Glomerular endothelial cell (primary cell): Measurements from ENCODE around the gene SLC4A3. TPM values are rescaled to one million over a fixed set of nuclear protein-coding genes. Genes with fewer than 3 reads are reported as not detected.

ENCODE experiments used
- DNase-seq: peaks from one replicate; pipeline ENCODE4 v3.0.0-alpha.2; 2011; ENCODE audit warnings: low read depth, low spot score; ENCODE audit errors: extremely low read depth
- total RNA-seq: library from RNA; depleted of rRNA; stranded (reverse); fragments of >200 nt; gene quantifications from 2 replicates; pipeline ENCODE4 v1.2.3, GENCODE V29; 2015

Gene SLC4A3
- total RNA-seq, 1 donor from 2014 or later = 2.0 TPM

DNA sequence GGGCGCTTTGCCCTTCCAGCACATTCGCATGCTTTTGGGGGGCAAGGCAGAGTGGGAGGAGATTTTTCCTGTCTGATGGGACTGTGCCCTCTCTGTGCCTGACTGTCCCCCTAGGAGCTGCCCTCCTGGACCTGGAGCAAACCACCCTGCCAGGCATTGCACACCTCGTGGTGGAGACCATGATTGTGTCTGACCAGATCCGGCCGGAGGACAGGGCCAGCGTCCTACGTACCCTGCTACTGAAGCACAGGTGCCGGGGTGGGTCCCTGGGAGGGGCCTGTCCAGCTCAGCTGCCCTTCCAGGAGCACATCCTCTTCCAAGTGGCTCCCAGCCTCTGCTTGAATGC lies 5.3 kb downstream of the SLC4A3 start:
- no peak for DNase-seq

DNA sequence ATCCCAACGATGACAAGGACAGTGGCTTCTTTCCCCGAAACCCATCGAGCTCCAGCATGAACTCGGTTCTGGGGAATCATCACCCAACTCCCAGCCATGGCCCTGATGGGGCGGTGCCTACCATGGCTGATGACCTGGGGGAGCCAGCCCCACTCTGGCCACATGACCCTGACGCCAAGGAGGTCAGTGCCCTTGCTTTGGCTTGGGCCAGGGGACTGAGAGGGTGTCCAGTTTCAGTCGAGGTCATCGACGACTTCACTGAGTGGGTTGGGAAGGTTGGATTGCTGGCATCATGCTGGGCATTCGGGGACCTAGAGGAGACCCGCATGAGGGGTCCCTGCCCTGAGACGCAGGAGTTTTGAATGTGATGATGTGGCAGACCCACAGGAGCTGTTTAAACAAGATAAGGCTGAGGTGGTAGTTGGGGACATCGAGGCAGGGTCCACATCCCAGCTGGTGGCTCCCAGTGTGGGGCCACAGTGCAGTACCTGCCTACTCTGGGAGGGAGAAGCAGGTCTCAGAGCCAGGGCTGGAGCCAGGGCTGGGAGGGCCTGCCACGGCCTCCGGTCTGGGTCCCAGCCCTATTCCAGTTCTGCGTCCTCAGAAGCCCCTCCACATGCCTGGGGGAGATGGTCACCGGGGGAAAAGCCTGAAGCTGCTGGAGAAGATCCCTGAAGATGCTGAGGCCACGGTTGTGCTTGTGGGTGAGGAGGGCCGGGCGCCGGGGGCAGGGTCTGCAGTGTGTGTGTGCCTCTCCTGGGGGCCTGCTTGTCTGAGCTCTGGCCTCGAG lies 6.0 kb downstream of the SLC4A3 start:
- DNase-seq = no peak

DNA sequence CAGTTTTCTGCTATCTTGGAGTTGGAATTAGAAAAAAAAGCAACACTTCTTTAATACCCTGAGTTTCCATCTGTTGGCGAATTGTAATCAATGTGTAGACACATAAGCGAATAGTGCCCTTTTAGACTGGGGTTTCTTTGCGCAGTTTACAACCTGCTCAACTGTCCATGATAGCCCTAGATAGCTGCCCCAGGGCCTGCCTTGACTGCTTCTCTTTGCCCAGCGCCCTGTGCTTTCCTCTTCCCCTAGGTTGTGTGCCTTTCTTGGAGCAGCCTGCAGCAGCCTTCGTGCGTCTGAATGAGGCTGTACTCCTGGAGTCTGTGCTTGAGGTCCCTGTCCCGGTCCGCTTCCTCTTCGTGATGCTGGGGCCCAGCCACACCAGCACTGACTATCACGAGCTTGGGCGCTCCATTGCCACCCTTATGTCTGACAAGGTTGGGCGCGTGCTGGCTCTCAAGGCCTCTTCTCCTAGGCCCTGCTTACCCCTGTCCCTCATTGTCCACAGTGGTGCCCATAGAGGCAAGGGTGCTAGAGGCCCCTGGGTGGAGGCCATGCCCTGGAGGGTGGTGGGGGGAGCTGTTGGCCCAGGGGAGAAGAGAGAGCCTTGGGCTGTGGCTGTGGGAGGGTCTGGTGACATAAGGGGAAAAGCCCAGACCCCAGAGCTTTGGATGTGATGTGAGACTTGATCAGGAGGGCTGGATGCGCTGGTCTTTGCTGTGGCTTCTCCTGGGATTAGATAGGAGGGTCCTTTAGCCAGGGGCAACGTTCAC lies 6.9 kb downstream of the SLC4A3 start:
- DNase-seq = no peak

DNA sequence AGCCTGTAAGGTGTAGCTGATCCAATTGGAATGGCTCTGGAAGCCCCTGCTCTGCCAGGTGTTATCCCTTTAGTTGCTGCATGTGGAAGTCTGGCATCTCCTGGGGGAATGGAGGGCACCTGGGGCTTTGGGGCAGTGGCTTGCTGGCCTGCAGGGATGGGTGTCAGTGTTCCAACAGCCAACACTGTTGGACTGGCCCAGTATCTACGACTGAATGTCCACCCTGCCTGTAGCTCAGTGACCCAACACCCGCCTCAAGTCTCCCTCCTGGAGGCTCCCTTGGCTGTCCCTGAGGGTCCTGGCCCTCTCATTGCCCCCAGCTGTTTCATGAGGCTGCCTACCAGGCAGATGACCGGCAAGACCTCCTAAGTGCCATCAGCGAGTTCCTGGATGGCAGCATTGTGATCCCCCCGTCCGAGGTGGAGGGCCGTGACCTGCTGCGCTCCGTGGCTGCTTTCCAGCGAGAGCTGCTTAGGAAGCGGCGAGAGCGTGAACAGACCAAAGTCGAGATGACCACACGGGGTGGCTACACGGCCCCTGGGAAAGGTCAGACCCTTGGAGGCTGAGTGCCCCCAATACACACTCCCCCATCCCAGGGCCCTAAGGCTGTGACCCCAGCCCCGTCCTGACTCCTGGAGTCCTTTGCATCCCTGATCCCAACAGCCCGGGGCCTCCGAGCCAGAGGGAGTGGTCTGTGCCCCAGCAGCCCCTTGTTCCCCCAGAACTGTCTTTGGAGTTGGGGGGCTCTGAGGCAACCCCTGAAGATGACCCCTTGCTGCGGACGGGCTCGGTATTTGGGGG lies 7.7 kb downstream of the SLC4A3 start:
- no peak for DNase-seq

DNA sequence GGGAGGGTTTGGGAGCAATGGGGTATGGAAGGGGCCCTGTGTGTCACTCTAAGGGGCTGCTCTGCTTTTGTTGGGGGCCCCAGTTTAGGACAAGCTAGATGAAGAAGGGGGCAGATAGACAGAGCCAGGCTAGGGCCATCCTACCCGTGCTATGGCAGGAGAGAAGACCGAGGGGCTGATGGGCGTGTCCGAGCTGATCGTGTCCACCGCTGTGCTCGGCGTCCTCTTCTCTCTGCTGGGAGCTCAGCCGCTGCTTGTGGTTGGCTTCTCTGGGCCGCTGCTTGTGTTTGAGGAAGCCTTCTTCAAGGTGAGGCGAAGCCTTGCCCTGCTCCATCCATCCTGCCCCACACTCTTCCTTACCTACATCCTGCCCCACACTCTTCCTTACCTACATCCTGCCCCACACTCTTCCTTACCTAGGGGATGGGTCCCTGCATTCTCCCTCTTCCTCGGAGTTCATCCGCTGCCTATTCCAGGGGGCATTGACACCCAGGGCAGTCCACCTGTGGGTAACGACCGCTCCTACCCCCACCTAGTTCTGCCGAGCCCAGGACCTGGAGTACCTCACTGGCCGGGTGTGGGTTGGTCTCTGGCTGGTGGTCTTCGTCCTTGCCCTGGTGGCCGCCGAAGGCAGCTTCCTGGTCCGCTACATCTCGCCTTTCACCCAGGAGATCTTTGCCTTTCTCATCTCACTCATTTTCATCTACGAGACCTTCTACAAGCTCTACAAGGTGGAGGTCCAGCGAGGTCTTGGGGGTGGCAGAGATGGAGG lies 8.9 kb downstream of the SLC4A3 start:
- no peak for DNase-seq

DNA sequence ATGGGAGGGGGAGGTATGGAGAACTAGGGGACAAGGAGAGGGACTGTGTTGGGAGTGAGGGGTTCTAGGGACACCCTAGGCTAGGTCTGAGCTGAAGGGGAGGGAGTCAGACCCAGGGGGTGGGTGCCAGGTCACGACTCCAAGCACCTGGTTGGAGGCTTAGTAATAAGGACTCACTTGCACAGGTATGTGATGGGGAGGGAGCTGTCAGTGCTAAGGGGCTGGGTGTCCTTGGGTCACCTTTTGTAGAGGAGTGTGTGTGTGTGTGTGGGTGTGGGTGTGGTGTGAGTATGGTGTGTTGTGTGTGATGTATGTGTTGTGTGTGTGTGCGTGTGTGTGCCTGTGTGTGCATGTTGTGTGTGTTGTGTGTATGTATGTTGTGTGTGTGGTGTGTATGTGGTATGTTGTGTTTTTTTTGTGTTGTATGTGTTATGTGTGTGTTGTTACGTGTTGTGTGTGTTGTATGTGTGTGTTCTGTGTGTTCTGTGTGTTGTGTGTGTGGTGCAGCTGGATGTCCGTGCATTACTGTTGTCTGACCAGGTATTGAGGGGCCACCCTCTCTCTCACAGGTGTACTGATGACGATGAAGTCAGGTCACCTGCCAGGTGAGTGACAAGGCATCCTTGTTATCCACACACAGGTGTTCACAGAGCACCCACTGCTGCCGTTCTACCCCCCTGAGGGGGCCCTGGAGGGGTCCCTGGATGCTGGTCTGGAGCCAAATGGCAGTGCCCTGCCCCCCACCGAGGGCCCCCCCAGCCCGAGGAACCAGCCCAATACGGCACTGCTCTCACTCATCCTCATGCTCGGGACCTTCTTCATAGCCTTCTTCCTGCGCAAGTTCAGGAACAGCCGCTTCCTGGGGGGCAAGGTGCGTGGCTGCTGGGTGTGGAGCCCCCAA lies 9.8 kb downstream of the SLC4A3 start:
- DNase-seq = no peak

DNA sequence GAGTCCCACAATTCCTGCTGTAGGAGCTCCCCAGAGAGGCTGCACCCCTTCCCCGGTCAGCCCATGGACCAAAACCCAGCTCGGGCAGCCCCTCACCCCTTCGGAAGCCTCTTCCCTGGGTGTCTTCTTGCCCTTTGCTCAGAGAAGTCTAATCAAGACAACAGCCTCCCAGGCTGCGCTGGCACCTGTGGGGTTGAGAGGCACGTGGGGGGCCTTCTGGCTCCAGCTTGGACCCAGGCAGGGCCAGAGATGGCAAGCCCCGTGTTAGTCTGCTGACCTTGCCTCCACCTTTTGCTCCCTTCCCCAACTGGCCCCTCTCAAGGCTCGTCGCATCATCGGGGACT lies 10.4 kb downstream of the SLC4A3 start:
- DNase-seq = no peak

DNA sequence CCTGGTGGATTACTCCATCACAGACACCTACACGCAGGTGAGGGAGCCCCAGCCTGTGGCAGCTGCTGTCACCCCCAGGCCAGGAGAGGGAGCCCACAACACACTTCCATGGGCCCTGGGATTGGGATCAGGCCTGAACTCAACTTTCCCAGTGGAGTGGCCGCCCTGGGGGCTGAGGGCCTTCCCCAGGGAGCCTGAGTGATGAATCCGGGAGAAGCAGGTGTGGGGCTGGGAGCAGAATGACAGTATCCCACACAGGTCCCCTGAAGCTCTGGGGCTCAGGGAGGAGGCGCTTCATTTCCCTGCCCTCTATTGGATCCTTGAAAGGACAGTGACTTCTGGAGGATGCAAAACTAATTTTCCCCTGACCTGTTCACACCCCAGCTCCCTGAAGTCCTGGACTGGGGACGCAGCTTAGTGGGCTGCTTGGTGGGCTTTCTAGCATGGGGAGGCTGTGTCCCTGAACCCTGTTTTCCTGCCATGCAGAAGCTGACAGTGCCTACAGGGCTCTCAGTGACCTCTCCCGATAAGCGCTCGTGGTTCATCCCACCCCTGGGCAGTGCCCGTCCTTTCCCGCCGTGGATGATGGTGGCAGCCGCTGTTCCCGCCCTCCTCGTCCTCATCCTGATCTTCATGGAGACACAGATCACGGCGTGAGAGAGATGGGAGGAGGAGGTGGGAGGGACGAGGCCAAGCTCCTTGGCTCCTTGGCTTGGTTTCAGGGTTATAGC lies 11.0 kb downstream of the SLC4A3 start:
- DNase-seq = no peak

DNA sequence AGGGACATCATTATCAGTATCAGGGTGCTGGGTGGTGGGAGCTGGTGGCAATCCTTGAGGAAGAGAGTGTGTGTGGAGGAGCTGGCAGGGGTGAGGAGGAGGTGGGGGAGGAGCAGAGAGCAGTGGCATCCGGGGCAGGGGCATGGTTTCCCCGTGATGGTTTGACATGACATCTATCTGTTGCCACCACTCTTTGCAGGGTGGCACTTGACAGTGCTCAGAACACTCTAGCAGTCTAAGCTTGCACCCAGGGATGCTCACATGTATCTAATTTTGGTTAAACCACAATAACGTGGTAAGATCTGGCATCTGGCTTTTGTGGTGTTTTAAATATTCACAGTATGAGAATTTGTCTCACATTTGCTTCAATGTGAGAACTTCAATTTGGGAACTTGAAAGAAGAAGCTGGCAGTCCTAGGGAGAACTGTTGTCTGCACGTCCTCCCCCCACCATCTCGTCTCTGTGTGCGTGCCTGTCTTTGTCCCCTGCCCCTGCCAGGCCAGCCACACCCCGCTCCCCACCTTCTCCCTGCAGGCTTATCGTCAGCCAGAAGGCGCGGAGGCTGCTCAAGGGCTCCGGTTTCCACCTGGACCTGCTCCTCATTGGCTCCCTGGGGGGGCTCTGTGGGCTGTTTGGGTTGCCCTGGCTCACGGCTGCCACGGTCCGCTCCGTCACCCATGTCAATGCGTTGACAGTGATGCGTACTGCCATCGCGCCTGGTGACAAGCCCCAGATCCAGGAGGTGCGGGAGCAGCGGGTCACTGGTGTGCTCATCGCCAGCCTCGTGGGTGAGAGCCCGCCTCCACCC lies 11.7 kb downstream of the SLC4A3 start:
- no peak for DNase-seq

DNA sequence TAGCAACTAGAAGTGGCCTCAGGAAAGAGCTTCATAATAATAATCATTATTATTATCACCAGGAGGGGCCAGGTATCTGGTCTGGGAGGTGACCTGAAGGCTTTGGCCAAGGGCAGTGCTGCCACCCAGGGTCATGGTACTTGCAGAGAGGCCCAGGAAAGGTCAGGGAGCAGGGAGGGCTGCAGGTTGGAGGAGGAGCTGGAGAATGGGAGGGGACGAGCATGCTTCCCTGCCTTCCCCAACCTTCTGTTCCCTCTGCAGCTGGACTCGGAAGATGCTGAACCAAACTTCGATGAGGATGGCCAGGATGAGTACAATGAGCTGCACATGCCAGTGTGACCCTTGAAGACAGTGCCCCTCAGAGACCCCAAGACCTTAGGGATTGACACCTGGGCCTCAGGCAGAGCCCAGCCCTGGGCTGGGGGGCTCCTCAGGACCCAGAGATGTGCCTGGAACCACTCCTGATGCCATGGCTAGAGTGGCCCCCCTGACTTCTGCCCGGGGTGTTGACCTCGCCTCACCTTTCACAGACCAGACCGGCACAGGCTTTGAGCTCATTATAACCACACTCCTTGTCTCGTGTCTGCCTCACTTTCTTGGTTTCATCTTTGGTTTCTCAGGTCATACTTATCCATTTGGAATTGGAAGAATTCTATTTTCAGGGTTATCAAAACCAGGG lies 14.1 kb downstream of the SLC4A3 start:
- no peak for DNase-seq

DNA sequence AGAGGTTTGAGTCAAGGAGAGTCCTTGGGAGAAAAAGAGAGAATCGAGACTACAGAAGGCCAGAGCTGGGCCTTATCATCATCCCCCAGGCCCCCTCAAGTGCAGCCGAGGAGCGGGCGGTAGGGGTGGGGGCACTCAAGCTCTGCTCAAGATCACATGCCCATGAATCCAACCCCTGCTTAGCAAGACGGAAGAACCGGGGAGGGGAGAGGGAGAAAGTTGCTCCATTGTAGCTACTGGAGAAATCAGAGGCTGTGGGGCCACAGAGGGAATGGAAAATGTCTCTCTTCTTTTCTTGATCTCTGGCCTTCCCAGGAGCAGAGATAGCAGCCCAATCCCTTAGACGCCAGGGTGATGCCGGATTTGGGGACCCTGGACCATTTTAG lies 14.6 kb downstream of the SLC4A3 start:
- no peak for DNase-seq

DNA sequence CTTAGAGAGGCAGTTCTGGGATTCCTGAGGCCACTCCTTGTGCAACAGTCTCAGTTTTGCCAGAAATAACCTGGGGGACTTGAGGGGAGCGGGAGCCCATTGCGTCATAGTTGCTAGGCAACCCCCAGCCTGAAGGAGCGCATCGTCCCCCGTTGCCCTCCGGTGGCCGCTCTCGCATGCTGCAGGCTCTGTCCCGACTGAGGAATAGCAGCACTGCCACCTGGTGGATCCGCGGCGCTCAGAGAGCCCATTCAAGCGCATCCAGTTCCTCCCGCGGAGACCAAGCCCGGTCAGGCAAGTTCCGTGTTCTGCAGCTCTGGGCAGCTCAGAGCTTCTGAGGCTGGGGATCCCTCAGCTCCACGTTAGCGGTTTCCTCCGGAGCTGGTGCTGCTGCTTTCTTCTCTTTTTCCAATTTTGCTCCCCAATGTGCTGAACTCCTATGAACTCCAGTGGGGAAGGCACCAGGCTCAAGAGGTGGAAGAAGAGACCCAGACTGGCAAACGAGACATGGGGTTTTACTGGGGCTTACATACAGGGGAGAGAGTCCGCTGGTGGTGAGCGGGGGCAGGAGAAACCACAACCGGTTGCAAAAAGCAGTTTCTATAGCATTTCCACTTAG lies 15.1 kb downstream of the SLC4A3 start:
- DNase-seq = peak; percentile 51

DNA sequence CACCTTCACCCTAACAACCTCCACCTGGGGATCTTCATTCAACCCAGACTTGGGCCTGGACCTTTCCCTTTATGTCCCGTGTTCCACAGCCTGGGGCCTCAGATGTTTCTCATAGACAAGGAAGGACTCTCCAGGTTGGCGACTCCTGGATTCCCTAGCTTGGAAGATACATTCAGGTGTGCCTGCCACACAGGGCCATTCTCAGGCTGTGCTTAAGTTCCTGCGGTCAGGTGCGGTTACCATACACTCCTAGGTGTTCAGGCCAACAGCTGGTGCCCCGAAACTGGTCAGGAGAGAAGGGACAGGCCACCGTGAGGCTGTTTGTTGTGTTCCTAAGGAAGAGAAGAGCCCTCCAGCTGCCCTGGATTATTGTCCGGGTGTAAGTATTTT lies 15.6 kb downstream of the SLC4A3 start:
- no peak for DNase-seq

DNA sequence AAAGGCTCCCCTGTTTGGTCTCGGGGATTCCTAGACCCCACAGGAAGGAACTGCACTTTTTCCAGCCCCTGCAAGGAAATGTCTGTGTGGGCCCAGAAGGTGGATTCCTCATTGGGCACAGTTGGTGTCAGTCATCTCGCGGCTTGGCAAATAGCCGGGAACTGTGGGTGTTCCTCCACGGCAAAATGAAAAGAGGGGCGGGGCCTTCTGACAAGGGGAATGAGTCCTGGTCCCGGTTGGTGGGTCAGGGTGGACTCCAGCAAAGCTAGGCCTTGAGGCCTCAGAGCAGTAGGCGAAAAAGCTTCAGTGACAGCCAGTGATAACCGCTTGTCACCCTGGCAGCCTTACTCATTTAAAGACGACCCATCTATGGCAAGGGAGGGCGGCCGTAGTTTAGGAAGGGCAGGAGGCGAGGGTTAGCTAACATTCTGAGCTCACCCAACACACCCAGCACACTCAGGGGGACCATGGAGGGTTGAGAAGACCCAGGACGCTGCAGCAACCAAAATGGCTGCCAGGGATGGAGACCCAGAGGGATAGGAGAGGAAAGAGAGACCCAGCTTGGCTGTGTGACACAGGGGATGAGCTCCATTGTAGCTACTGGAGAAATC lies 16.5 kb downstream of the SLC4A3 start:
- no peak for DNase-seq

DNA sequence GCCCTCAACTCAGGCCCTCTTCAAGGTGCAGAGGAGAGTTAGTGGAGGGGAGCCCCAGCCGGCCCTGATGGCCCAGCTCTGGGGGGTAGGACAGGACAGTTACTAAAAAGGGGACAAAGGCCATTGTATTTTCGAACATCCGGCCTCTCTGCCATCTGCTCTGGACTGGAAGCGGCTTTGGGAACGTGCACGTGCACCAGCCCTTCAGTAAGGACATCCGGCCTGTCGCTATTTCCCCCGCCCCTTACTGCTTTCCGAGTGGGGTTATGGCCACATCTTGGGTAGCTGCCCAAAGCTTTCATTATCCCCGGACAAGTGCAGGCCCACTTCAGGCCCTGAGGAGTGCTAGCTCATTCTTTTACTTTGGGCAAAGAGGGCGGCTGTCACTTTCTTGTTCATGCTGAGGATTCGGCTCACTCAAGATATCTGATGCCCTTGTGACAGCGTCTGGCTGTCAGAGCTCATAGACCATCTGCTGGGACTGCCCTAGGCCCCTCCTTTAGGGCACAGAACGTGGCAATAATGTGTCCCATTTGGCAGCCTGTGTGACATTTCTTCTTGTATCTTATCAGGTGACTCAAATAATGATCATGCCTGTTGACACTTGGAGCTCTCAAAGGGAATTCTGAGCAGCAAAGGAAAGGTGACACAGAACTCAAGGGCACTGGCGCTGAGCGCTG lies 17.5 kb downstream of the SLC4A3 start:
- no peak for DNase-seq
